Panc1 (cell line): ENCODE results near the gene SMG1.

Experiments used
- CTCF ChIP-seq: fragments of 450-650 bp; IDR thresholded peaks from 2 replicates; pipeline ENCODE4 v1.5.1; 2017; ENCODE audit warnings: mild to moderate bottlenecking
- POLR2AphosphoS5 ChIP-seq: IDR thresholded peaks from 2 replicates; pipeline ENCODE4 v1.6.1; 2012; ENCODE audit warnings: mild to moderate bottlenecking, low read depth, low read length, moderate library complexity
- REST ChIP-seq, 2 experiments: IDR thresholded peaks; 2 replicates each; pipeline ENCODE4 v1.6.1; 2011 to 2012; ENCODE audit warnings: low read depth in 2 of 2, control low read depth in 1 of 2, low read length in 1 of 2, mild to moderate bottlenecking in 1 of 2, moderate library complexity in 1 of 2; ENCODE audit not compliant: insufficient read depth in 1 of 2
- SIN3A ChIP-seq: IDR thresholded peaks from 2 replicates; pipeline ENCODE4 v1.6.1; 2012; ENCODE audit warnings: low read depth, mild to moderate bottlenecking, low read length, moderate library complexity, borderline replicate concordance; ENCODE audit not compliant: insufficient read depth
- TCF7L2 ChIP-seq: IDR thresholded peaks from 2 replicates; pipeline ENCODE4 v1.6.1; 2011; ENCODE audit warnings: mild to moderate bottlenecking, low read depth, low read length, inconsistent platforms

GRCh38 chr16:18945233-18945632, 19.0 kb upstream of the SMG1 start:
- TF ChIP-seq CTCF: no peak
- no peak for TF ChIP-seq POLR2AphosphoS5
- no peak for TF ChIP-seq REST (IDR thresholded peaks at IDR 0.05; ENCODE audit: insufficient read depth in 1 of 2, low read depth in 2 of 2, low read length in 1 of 2)
- TF ChIP-seq SIN3A: no peak
- TF ChIP-seq TCF7L2: no peak
